Transverse colon (tissue), 4 donors: Measurements from ENCODE around the gene SH3BP5. TPM values are rescaled to one million over a fixed set of nuclear protein-coding genes. Genes with fewer than 3 reads are reported as not detected.

ENCODE experiments used
- DNase-seq: peaks from one replicate; pipeline ENCODE4 v3.0.0-alpha.2; 2019
- H3K27ac ChIP-seq, 4 donors: fragments of 200-600 bp; sonication (generic); 2 replicates each; pipeline ENCODE4 v1.5.1; 2016 to 2018; ENCODE audit warnings: inconsistent platforms in 4 of 4
- H3K27me3 ChIP-seq: fragments of 200-600 bp; sonication (generic); 2 replicates; pipeline ENCODE4 v1.5.1; 2017; ENCODE audit warnings: inconsistent platforms
- H3K36me3 ChIP-seq, 4 donors: fragments of 200-600 bp; sonication (generic); 2 replicates each; pipeline ENCODE4 v1.5.1; 2017 to 2019; ENCODE audit warnings: inconsistent platforms in 4 of 4
- H3K4me1 ChIP-seq, 4 donors: fragments of 200-600 bp; sonication (generic); 2 replicates each; pipeline ENCODE4 v1.5.1; 2017 to 2020; ENCODE audit warnings: inconsistent platforms in 4 of 4
- H3K4me3 ChIP-seq, 4 donors: fragments of 200-600 bp; sonication (generic); 1 replicate in 1 of 4; 2 replicates in 3 of 4; pipeline versions ENCODE4 v1.5.1 to v1.6.1; 2017 to 2019; ENCODE audit warnings: inconsistent platforms in 4 of 4
- H3K9me3 ChIP-seq, 2 donors: fragments of 200-600 bp; sonication (generic); 2 replicates each; pipeline ENCODE4 v1.5.1; 2017 to 2019; ENCODE audit warnings: inconsistent platforms in 2 of 2
- CTCF ChIP-seq, 5 experiments: fragments of 200-600 bp in 3 of 5; fragments of 450-650 bp in 2 of 5; sonication (generic) in 3 of 5; IDR thresholded peaks; 1 replicate in 2 of 5; 2 replicates in 3 of 5; pipeline ENCODE4 v1.5.1; 2016 to 2017; ENCODE audit warnings: antibody characterized with exemption in 5 of 5, inconsistent platforms in 3 of 5, mild to moderate bottlenecking in 2 of 5, moderate library complexity in 1 of 5
- EP300 ChIP-seq: sonication (generic); formaldehyde crosslinking; IDR thresholded peaks from one replicate; pipeline ENCODE4 v1.6.1; 2017; ENCODE audit warnings: antibody characterized with exemption, low read depth
- POLR2A ChIP-seq: fragments of 450-650 bp; IDR thresholded peaks from one replicate; pipeline ENCODE4 v1.6.1; 2016; ENCODE audit warnings: antibody characterized with exemption, mild to moderate bottlenecking, moderate library complexity
- POLR2AphosphoS5 ChIP-seq, 3 donors: sonication (generic); formaldehyde crosslinking; IDR thresholded peaks; one replicate each; pipeline ENCODE4 v1.6.1; 2016; ENCODE audit warnings: antibody characterized with exemption in 3 of 3
- WGBS, 2 donors: methylation state at CpG; one replicate each; pipeline ENCODE4 v1.1.5; 2018; ENCODE audit warnings: low coverage in 1 of 2; 5-methylcytosine and 5-hydroxymethylcytosine counted together
- in situ Hi-C, 4 donors: fragments of 200-750 bp; cut with MboI; loops; one replicate each; pipeline versions ENCODE4 v1.15.0 to v1.15.1; 2017; ENCODE audit warnings: low sequenced_read_pairs in 3 of 4, low pct_ligation_motif_present in 1 of 4, low pct_unique_long_range_greater_than_20kb in 1 of 4
- intact Hi-C: fragments of 100-400 bp; cut with DNase I; formaldehyde crosslinking; loops from one replicate; pipeline ENCODE4 v1.15.1; 2023; ENCODE audit warnings: low total_unique reads
- total RNA-seq, 4 donors: library from RNA; depleted of rRNA; stranded (reverse); fragments of >200 nt; gene quantifications; one replicate each; pipeline ENCODE4 v1.1.0, GENCODE V29; 2016

SH3BP5 gene
- total RNA-seq, 4 donors from 2014 or later, result 7.5 to 32.4 (median 15.8) TPM

- Histone ChIP-seq H3K4me1 (peaks cover 0 to 18% (median 4%) of the 10 kb centered on the region in 4 donors), H3K27ac (no peak overlapping the region), H3K36me3 (peaks cover 0 to 29% (median 11%) of the 10 kb centered on the region in 4 donors), H3K27me3 (no peaks in the 10 kb centered on the region), H3K9me3 (no peaks in the 10 kb centered on the region), H3K4me3 (no peak overlapping the region)
- WGBS, 2 donors, result 97 to 100% methylated on average over 1 to 7 of the region's 7 CpGs
- TF ChIP-seq EP300, result no peak
- in situ Hi-C loops (loop anchor here in 1 of 4 donors (25.0 kb wide), 1 partner anchor 304 kb away; no protein-coding TSS in a partner anchor), intact Hi-C loops (no loop called here)
- DNase-seq, result no peak
Measured at GRCh38 chr3:15258720-15259119, 73.7 kb downstream of the SH3BP5 start.

- in situ Hi-C loops, result loop anchor here in 1 of 4 donors (25.0 kb wide), 1 partner anchor 305 kb away; no protein-coding TSS in a partner anchor
- Histone ChIP-seq H3K4me3 (no peak overlapping the region), H3K27me3 (no peaks in the 10 kb centered on the region), H3K27ac (no peak overlapping the region), H3K4me1 (peaks cover 0 to 10% (median 0%) of the 10 kb centered on the region in 4 donors), H3K36me3 (peaks cover 0 to 44% (median 18%) of the 10 kb centered on the region in 4 donors), H3K9me3 (no peaks in the 10 kb centered on the region)
- WGBS, 2 donors, result 90% methylated on average over 7 of the region's 8 CpGs; no CpG with 5 or more reads in 1 of the 2 donors
- no peak for TF ChIP-seq POLR2AphosphoS5 (IDR thresholded peaks at IDR 0.05)
- no peak for TF ChIP-seq EP300
- no peak for TF ChIP-seq POLR2A
- no peak for TF ChIP-seq CTCF (IDR thresholded peaks at IDR 0.05)
- no peak for DNase-seq
- intact Hi-C loops, result no loop called here
Measured at GRCh38 chr3:15256861-15257341, 75.5 kb downstream of the SH3BP5 start.

GRCh38 chr3:15255215-15255614 is 77.2 kb downstream of the SH3BP5 start:
- 91 to 93% methylated on average over 2 of the region's 2 CpGs for WGBS, 2 donors
- Histone ChIP-seq H3K4me3 (no peak overlapping the region), H3K4me1 (no peaks in the 10 kb centered on the region), H3K36me3 (peaks cover 3 to 61% (median 26%) of the 10 kb centered on the region in 4 donors), H3K27ac (no peak overlapping the region), H3K27me3 (no peaks in the 10 kb centered on the region), H3K9me3 (no peaks in the 10 kb centered on the region)
- in situ Hi-C loops (loop anchor here in 1 of 4 donors (25.0 kb wide), 1 partner anchor 307 kb away; no protein-coding TSS in a partner anchor), intact Hi-C loops (no loop called here)
- TF ChIP-seq POLR2A (no peak), POLR2AphosphoS5 (IDR thresholded peaks at IDR 0.05) (no peak), CTCF (IDR thresholded peaks at IDR 0.05) (no peak), EP300 (no peak)
- no peak for DNase-seq

- Histone ChIP-seq H3K27me3 (no peaks in the 10 kb centered on the region), H3K4me3 (no peak overlapping the region), H3K36me3 (peaks cover 3 to 80% (median 36%) of the 10 kb centered on the region in 4 donors), H3K27ac (no peak overlapping the region), H3K4me1 (no peaks in the 10 kb centered on the region), H3K9me3 (no peaks in the 10 kb centered on the region)
- in situ Hi-C loops, result loop anchor here in 1 of 4 donors (25.0 kb wide), 1 partner anchor 309 kb away; no protein-coding TSS in a partner anchor
- no peak for DNase-seq
- TF ChIP-seq CTCF (IDR thresholded peaks at IDR 0.05) (no peak), POLR2AphosphoS5 (IDR thresholded peaks at IDR 0.05) (no peak), EP300 (no peak), POLR2A (no peak)
- WGBS, 2 donors, result 76 to 82% methylated on average over 7 of the region's 7 CpGs
- intact Hi-C loops, result no loop called here
Measured at GRCh38 chr3:15253023-15253697, 79.2 kb downstream of the SH3BP5 start.
